ENCODE data around the gene PDSS2.

DNA sequence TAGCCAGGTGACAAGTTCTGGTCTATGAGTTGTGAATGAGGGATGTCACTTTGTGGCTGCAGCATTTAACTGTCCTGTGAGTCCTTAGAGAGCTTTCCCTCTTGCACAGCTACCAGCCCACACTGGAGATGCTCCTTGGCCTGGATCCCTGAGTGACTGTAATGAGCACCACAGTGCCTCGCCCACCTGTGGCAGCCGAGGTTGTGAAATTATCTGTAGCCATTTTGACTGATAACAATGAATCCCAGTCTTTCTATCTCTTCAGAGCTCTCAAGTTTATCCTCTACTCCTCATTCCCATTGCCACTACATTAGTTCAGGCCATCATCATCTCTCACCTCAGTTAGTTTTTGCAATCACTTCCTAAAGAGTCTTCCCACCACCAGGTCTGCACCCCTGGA is 302.7 kb downstream of the PDSS2 start:
- TF ChIP-seq USF2 (IDR thresholded peaks at IDR 0.05; ENCODE audit: low read length) (no peak), CREB1 (IDR thresholded peaks at IDR 0.05) (no peak), POLR2A (IDR thresholded peaks at IDR 0.05; ENCODE audit: control extremely low read depth in 1 of 2, low read depth in 2 of 2, low read length in 2 of 2) (no peak), SP2 (IDR thresholded peaks at IDR 0.05; ENCODE audit: low read length) (no peak), POLR2AphosphoS5 (IDR thresholded peaks at IDR 0.05; ENCODE audit: low read depth, low read length) (no peak), EGR1 (IDR thresholded peaks at IDR 0.05; ENCODE audit: borderline replicate concordance, low read depth, low read length) (no peak)
